Fibroblast of pulmonary artery (primary cell): ENCODE measurements around the gene CATSPER3.

Source experiments
- DNase-seq: peaks from one replicate; pipeline ENCODE4 v3.0.0-alpha.2; 2010; ENCODE audit warnings: low read depth
- H3K4me3 ChIP-seq: replicated peaks from 2 replicates; pipeline ENCODE4 v1.5.1; 2011; ENCODE audit warnings: low read depth, mild to moderate bottlenecking, control low read depth, low read length, moderate library complexity
- TF ChIP-seq, protein P1 (sequence below): IDR thresholded peaks from 2 replicates; pipeline ENCODE4 v1.5.1; 2011; ENCODE audit warnings: mild to moderate bottlenecking, control low read depth, low read length, inconsistent platforms; ENCODE audit errors: missing control alignments

Gene CATSPER3

DNA sequence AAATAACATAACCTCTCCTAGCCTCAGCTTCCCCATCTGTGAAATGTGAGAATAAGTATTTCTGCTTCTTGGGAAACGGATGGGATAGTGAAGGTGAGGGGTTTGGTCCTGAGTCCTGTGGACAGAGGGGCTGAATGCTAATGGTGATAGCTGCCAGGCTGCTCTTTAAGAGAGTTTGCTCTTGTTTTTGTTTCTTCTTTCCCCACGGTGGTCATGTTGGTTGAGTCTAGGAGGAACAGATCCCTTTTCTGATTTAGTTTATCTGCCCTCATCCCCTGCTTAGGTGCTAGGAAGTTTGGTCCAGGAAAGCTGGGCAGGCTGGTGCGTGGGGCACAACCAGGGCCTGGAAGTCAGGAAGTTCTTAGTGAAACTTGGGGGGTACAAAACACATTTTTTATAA, 74.0 kb downstream of the CATSPER3 start:
- H3K4me3 ChIP-seq = no peak overlapping the region
- DNase-seq = no peak
- TF ChIP-seq, protein P1, sequence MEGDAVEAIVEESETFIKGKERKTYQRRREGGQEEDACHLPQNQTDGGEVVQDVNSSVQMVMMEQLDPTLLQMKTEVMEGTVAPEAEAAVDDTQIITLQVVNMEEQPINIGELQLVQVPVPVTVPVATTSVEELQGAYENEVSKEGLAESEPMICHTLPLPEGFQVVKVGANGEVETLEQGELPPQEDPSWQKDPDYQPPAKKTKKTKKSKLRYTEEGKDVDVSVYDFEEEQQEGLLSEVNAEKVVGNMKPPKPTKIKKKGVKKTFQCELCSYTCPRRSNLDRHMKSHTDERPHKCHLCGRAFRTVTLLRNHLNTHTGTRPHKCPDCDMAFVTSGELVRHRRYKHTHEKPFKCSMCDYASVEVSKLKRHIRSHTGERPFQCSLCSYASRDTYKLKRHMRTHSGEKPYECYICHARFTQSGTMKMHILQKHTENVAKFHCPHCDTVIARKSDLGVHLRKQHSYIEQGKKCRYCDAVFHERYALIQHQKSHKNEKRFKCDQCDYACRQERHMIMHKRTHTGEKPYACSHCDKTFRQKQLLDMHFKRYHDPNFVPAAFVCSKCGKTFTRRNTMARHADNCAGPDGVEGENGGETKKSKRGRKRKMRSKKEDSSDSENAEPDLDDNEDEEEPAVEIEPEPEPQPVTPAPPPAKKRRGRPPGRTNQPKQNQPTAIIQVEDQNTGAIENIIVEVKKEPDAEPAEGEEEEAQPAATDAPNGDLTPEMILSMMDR = no peak

DNA sequence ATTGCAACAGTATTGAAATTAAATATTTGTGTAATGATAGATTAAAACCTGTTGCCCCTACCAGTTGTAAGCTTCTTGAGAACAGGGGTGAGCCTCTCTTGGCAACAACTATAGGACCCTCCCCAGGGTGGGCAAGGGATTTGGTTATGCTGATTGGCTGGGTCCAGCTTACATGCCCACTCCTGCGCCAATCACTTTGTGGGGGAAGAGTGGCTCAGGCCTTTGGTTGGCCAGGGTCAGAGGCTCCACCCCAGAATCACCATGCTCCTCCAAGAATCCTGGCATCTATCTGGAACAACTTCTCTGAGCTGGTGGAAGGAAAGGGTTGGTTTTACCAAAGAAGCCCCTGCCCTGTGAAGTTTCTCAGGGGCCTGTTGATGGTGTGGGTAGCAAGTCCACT, 74.9 kb downstream of the CATSPER3 start:
- no peak for DNase-seq
- no peak overlapping the region for H3K4me3 ChIP-seq
- TF ChIP-seq, protein P1 = no peak

DNA sequence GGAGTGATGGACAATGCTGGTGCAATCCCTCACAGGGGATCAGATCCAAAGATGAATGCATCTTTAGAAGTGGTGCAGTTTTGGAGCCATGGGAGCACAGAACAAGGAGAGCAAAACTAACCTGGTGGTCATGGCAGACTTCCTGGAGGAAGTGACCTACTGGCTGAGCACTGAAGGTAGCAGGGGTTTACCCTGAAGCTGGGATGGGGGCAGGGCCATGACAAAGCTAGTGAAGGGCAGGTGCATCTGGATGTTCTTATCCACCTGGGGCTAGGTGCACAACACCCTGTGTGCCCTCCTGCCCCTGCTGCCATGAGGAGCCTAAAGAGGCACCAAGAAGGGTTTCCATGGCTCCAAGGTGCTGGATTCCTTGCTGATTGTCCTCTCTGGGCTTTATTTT, 77.8 kb downstream of the CATSPER3 start:
- no peak for DNase-seq
- no peak overlapping the region for H3K4me3 ChIP-seq
- TF ChIP-seq, protein P1 = no peak

DNA sequence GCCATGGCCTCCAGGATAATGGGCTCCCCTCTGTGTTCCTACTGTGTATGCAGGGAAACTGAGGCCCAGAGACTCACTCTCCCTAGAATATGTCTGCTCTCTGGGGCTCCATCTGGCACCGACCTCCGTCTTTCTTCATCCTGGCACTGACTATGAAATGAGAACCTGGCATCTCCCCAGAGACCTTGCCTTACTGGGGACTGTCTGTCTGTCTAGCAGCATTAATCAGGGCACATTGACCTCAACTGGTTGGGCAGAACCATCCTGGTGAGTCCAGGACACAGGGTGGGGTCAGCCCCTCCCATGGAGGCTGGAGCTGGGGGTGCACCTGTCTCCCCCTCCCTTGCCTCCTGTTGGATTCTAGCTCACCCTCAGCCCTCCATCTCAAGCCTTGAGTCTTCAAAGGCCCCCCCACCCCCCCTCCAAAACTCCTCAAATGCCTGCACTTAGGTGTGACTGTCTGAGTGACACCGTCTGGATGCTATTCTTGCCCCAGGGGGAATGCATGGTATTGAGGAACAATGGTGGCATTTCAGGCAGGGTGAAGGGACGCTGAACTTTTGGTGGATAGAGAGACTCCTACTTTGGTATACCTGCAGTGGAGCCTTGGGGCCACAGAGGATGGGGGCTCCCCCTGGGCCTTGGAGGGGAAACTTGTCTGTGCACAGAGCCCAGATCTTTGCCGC, 79.1 kb downstream of the CATSPER3 start:
- TF ChIP-seq, protein P1 = no peak
- no peak overlapping the region for H3K4me3 ChIP-seq

DNA sequence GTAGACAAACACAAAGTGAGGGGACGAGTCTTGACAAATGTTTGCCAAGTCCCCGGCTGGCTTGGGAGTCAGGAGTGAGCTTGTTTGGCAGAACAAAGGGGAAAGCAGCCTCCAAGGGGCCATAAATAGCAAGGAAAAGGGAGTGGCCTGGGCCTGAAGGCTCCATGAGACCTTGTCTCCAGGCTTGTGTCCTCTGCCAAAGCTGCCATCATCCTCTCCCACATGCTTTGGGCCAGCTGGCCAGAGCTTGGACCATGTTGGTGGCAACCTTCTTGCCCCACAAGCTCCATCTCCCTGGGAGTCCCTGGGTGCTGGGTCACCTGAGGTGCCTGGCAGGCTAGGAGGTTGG, 79.6 kb downstream of the CATSPER3 start:
- DNase-seq = no peak
- H3K4me3 ChIP-seq = no peak overlapping the region
- TF ChIP-seq, protein P1 = no peak

More for the DNA sequence above, 79.1 kb downstream of the CATSPER3 start:
- no peak for DNase-seq

DNA sequence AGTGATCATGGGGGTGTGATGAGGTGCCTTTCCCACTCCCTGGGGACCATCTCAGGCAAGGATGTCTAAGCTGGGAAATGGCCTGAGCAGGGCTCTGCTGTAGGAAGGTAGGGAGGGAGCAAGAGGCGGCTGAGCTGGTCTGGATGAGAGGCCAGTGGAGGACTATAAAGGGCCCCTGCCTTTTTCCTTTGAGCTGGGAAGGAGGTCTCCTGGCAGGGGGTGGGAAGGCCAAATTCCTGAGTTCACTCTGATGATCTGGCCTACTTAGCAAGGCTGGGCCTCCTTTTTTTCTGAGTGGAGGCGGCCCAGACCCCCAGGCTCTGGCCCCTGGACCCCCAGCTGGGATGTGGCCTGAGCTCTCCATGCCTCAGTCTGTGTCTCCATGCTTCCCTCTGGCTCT, 80.6 kb downstream of the CATSPER3 start:
- no peak for DNase-seq
- no peak overlapping the region for H3K4me3 ChIP-seq
- TF ChIP-seq, protein P1 = no peak

DNA sequence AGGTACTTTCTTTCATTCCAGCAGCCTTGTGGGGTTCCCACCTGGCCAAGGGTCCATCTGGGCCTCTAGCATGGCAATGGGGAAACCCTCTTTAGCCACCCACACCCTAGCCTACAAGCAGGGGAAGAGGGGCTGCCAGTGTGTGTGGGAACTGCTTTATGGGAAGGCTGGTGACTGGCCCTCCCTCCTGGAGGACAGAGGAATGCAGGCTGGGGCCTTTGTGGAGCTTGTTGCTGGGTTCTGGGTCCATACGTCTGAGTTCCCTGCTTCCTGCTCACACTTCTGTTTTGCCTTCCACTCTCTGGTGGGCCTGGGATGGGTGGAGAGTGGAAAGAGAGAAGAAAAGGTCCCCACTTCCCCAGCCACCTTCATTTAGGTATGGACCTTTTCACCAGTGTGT, 81.2 kb downstream of the CATSPER3 start:
- no peak overlapping the region for H3K4me3 ChIP-seq
- TF ChIP-seq, protein P1 = no peak
- no peak for DNase-seq
